GM21390 (cell line): ENCODE results near the gene RHOG.

Experiments used
- ATAC-seq: cut with Tn5 transposase; IDR thresholded peaks from one replicate; pipeline ENCODE4 v1.9.1; 2021; ENCODE audit not compliant: unreplicated experiment

RHOG gene

DNA sequence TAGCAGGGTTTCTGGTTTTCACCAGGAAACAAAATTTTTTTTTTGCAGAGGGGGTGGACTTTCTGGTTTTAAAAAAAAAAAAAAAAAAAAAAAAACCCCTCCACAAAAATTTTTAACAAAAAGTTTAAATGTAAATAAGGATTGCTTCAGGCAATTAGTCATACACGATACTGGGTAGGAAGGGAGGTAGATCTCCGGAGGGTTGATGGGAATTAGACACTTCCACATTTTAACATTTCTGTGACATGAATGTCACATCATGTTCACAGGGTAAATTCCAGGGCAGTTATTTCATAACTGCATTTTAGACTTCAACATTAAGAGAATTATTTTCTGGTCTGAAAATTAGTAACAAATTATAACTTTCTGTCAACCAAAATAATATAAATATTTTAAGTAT is 59.3 kb downstream of the RHOG start:
- no peak for ATAC-seq
